ENCODE measurements around the gene EPN2. TPM values are rescaled to one million over a fixed set of nuclear protein-coding genes. Genes with fewer than 3 reads are reported as not detected.

Gene EPN2
- polyA plus RNA-seq, 1 donor from 2014 or later, result 37.8 TPM

- Histone ChIP-seq H3K4me3 (ENCODE audit: low read length) (no peak overlapping the region), H2AFZ (ENCODE audit: low read depth, low read length) (no peak overlapping the region), H3K4me2 (ENCODE audit: low read length) (no peak overlapping the region), H4K20me1 (ENCODE audit: insufficient read depth) (no peaks in the 10 kb centered on the region), H3K9ac (ENCODE audit: low read length) (no peak overlapping the region), H3K27me3 (ENCODE audit: insufficient read depth, low read depth, low read length) (no peaks in the 10 kb centered on the region), H3K79me2 (replicated peaks; ENCODE audit: insufficient read depth, low read length) (peaks cover 50% of the 10 kb centered on the region), H3K9me3 (ENCODE audit: low read length) (no peaks in the 10 kb centered on the region), H3F3A (ENCODE audit: insufficient read depth, low read length, poor library complexity, severe bottlenecking) (no peaks in the 10 kb centered on the region), H3K36me3 (ENCODE audit: insufficient read depth, low read length) (no peaks in the 10 kb centered on the region), H3K9me2 (ENCODE audit: insufficient read depth, low read length) (no peaks in the 10 kb centered on the region), H3K27ac (ENCODE audit: low read length) (no peak overlapping the region)
- TF ChIP-seq RAD21 (conservative IDR thresholded peaks at IDR 0.05) (no peak), EZH2 (IDR thresholded peaks at IDR 0.05; ENCODE audit: borderline replicate concordance, insufficient read depth, low read length, poor library complexity, severe bottlenecking) (no peak)
Observed at GRCh38 chr17:19242323-19242722, 5.2 kb downstream of the EPN2 start.

GRCh38 chr17:19242926-19243325 lies 5.8 kb downstream of the EPN2 start:
- no peaks in the 10 kb centered on the region for H3K9me2 ChIP-seq (ENCODE audit: insufficient read depth, low read length)
- peaks cover 45% of the 10 kb centered on the region for H3K79me2 ChIP-seq (replicated peaks; ENCODE audit: insufficient read depth, low read length)
- no peak overlapping the region for H3K4me3 ChIP-seq (ENCODE audit: low read length)
- H3F3A ChIP-seq (ENCODE audit: insufficient read depth, low read length, poor library complexity, severe bottlenecking), result no peaks in the 10 kb centered on the region
- no peak overlapping the region for H3K9ac ChIP-seq (ENCODE audit: low read length)
- H3K27me3 ChIP-seq (ENCODE audit: insufficient read depth, low read depth, low read length), result no peaks in the 10 kb centered on the region
- H3K27ac ChIP-seq (ENCODE audit: low read length), result no peak overlapping the region
- H3K4me2 ChIP-seq (ENCODE audit: low read length), result no peak overlapping the region
- no peak overlapping the region for H2AFZ ChIP-seq (ENCODE audit: low read depth, low read length)
- H3K9me3 ChIP-seq (ENCODE audit: low read length), result no peaks in the 10 kb centered on the region
- TF ChIP-seq POLR2AphosphoS5 (IDR thresholded peaks at IDR 0.05), result no peak
- TF ChIP-seq EP300 (conservative IDR thresholded peaks at IDR 0.05; ENCODE audit: poor library complexity, severe bottlenecking), result no peak
- no peak for TF ChIP-seq TAF1 (IDR thresholded peaks at IDR 0.05; ENCODE audit: low read depth)
- TF ChIP-seq RAD21 (conservative IDR thresholded peaks at IDR 0.05), result no peak
- no peak for TF ChIP-seq EZH2 (IDR thresholded peaks at IDR 0.05; ENCODE audit: borderline replicate concordance, insufficient read depth, low read length, poor library complexity, severe bottlenecking)
- TF ChIP-seq REST (IDR thresholded peaks at IDR 0.05; ENCODE audit: borderline replicate concordance), result no peak
- no peak for TF ChIP-seq CTCF (IDR thresholded peaks at IDR 0.05; ENCODE audit: poor library complexity, severe bottlenecking)
- TF ChIP-seq SMC3 (conservative IDR thresholded peaks at IDR 0.05; ENCODE audit: poor library complexity), result no peak
- TF ChIP-seq MXI1 (conservative IDR thresholded peaks at IDR 0.05; ENCODE audit: poor library complexity, severe bottlenecking), result no peak
- no peaks in the 10 kb centered on the region for H4K20me1 ChIP-seq (ENCODE audit: insufficient read depth)
- H3K36me3 ChIP-seq (ENCODE audit: insufficient read depth, low read length), result no peaks in the 10 kb centered on the region

- TF ChIP-seq MXI1 (conservative IDR thresholded peaks at IDR 0.05; ENCODE audit: poor library complexity, severe bottlenecking) (no peak), CTCF (IDR thresholded peaks at IDR 0.05; ENCODE audit: poor library complexity, severe bottlenecking) (no peak), TAF1 (IDR thresholded peaks at IDR 0.05; ENCODE audit: low read depth) (no peak), POLR2AphosphoS5 (IDR thresholded peaks at IDR 0.05) (no peak), REST (IDR thresholded peaks at IDR 0.05; ENCODE audit: borderline replicate concordance) (no peak), RAD21 (conservative IDR thresholded peaks at IDR 0.05) (no peak), EP300 (conservative IDR thresholded peaks at IDR 0.05; ENCODE audit: poor library complexity, severe bottlenecking) (no peak), SMC3 (conservative IDR thresholded peaks at IDR 0.05; ENCODE audit: poor library complexity) (no peak), EZH2 (IDR thresholded peaks at IDR 0.05; ENCODE audit: borderline replicate concordance, insufficient read depth, low read length, poor library complexity, severe bottlenecking) (no peak)
- H4K20me1 ChIP-seq (ENCODE audit: insufficient read depth), result no peaks in the 10 kb centered on the region
- H3K79me2 ChIP-seq (replicated peaks; ENCODE audit: insufficient read depth, low read length), result peaks cover 36% of the 10 kb centered on the region
- no peak overlapping the region for H3K4me3 ChIP-seq (ENCODE audit: low read length)
- H3K4me2 ChIP-seq (ENCODE audit: low read length), result no peak overlapping the region
- no peak overlapping the region for H3K27ac ChIP-seq (ENCODE audit: low read length)
- no peaks in the 10 kb centered on the region for H3K9me3 ChIP-seq (ENCODE audit: low read length)
- no peaks in the 10 kb centered on the region for H3F3A ChIP-seq (ENCODE audit: insufficient read depth, low read length, poor library complexity, severe bottlenecking)
- no peak overlapping the region for H2AFZ ChIP-seq (ENCODE audit: low read depth, low read length)
- H3K9me2 ChIP-seq (ENCODE audit: insufficient read depth, low read length), result no peaks in the 10 kb centered on the region
- no peaks in the 10 kb centered on the region for H3K36me3 ChIP-seq (ENCODE audit: insufficient read depth, low read length)
- H3K27me3 ChIP-seq (ENCODE audit: insufficient read depth, low read depth, low read length), result no peaks in the 10 kb centered on the region
- no peak overlapping the region for H3K9ac ChIP-seq (ENCODE audit: low read length)
Observed at GRCh38 chr17:19243838-19244237, 6.7 kb downstream of the EPN2 start.
